HEK293 (cell line): ENCODE measurements around the gene RHOBTB3.

ENCODE experiments used
- CTCF ChIA-PET: fragments of 350-600 bp; formaldehyde crosslinking; extraction: SDS; loops from one replicate; lab custom pipeline; 2021; ENCODE audit warnings: antibody characterized with exemption; lab: Yijun Ruan, JAX
- POLR2A ChIA-PET: fragments of 300-600 bp; formaldehyde crosslinking; extraction: SDS; loops from one replicate; lab custom pipeline; 2020; ENCODE audit warnings: antibody characterized with exemption, inconsistent platforms; lab: Yijun Ruan, JAX
- H3K27ac ChIP-seq: fragments of 200-500 bp; sonication (Bioruptor generic); 2 replicates; pipeline ENCODE4 v1.5.1; 2014; ENCODE audit warnings: low read depth, low read length, control low read depth, inconsistent platforms; ENCODE audit errors: extremely low read depth
- H3K36me3 ChIP-seq, 2 experiments: fragments of 200-500 bp in 1 of 2; sonication (Bioruptor generic) in 1 of 2; 1 replicate in 1 of 2; 2 replicates in 1 of 2; pipeline ENCODE4 v1.5.1; 2014 to 2017; ENCODE audit warnings: inconsistent platforms in 2 of 2, low read length in 2 of 2; ENCODE audit not compliant: control insufficient read depth in 2 of 2, insufficient read depth in 1 of 2
- H3K4me1 ChIP-seq: fragments of 200-500 bp; sonication (Bioruptor generic); 2 replicates; pipeline ENCODE4 v1.5.1; 2014; ENCODE audit warnings: mild to moderate bottlenecking, low read length, inconsistent platforms; ENCODE audit not compliant: control insufficient read depth, insufficient read depth
- H3K4me3 ChIP-seq: 2 replicates; pipeline ENCODE4 v1.5.1; 2011; ENCODE audit warnings: low read depth, mild to moderate bottlenecking, control low read depth, low read length, moderate library complexity
- H3K9me3 ChIP-seq: fragments of 200-500 bp; sonication (Bioruptor generic); 2 replicates; pipeline ENCODE4 v1.5.1; 2014; ENCODE audit warnings: low read depth, low read length, inconsistent platforms; ENCODE audit not compliant: control insufficient read depth, insufficient read depth
- BCL11B ChIP-seq: fragments of 450-650 bp; formaldehyde crosslinking; IDR thresholded peaks from 2 replicates; pipeline ENCODE4 v1.5.1; 2016; ENCODE audit warnings: low read depth, missing biosample characterization, missing genetic modification characterization
- HOXA7 ChIP-seq: sonication (generic); formaldehyde crosslinking; IDR thresholded peaks from 2 replicates; pipeline ENCODE4 v1.8.1; 2022; ENCODE audit warnings: missing genetic modification reagents, borderline replicate concordance
- IKZF3 ChIP-seq: fragments of 450-650 bp; IDR thresholded peaks from 2 replicates; pipeline ENCODE4 v1.5.0; 2018; ENCODE audit warnings: missing biosample characterization, mild to moderate bottlenecking, missing genetic modification characterization, moderate library complexity
- SETDB1 ChIP-seq: IDR thresholded peaks from one replicate; pipeline ENCODE4 v1.6.1; 2017; ENCODE audit warnings: mild to moderate bottlenecking, low read length, moderate library complexity, mixed read lengths; ENCODE audit not compliant: insufficient read length
- ZBTB17 ChIP-seq: fragments of 450-650 bp; formaldehyde crosslinking; IDR thresholded peaks from 2 replicates; pipeline ENCODE4 v1.5.1; 2016; ENCODE audit warnings: missing biosample characterization, missing genetic modification characterization
- ZFP69B ChIP-seq: fragments of 450-650 bp; formaldehyde crosslinking; IDR thresholded peaks from 2 replicates; pipeline ENCODE4 v1.5.1; 2016; ENCODE audit warnings: missing biosample characterization, missing genetic modification characterization
- ZNF112 ChIP-seq: fragments of 450-650 bp; formaldehyde crosslinking; IDR thresholded peaks from 2 replicates; pipeline ENCODE4 v1.5.0; 2017; ENCODE audit warnings: missing biosample characterization, missing genetic modification characterization
- ZNF140 ChIP-seq: fragments of 450-650 bp; formaldehyde crosslinking; IDR thresholded peaks from 2 replicates; pipeline ENCODE4 v1.5.1; 2016; ENCODE audit warnings: missing biosample characterization, missing genetic modification characterization
- ZNF146 ChIP-seq: fragments of 450-650 bp; formaldehyde crosslinking; IDR thresholded peaks from 2 replicates; pipeline ENCODE4 v1.5.1; 2016; ENCODE audit warnings: missing biosample characterization, missing genetic modification characterization
- ZNF214 ChIP-seq: fragments of 450-650 bp; formaldehyde crosslinking; IDR thresholded peaks from 2 replicates; pipeline ENCODE4 v1.5.1; 2017; ENCODE audit warnings: missing biosample characterization, mild to moderate bottlenecking, missing genetic modification characterization, borderline replicate concordance
- ZNF221 ChIP-seq: fragments of 450-650 bp; formaldehyde crosslinking; IDR thresholded peaks from 2 replicates; pipeline ENCODE4 v1.5.1; 2017; ENCODE audit warnings: missing biosample characterization, missing genetic modification characterization, borderline replicate concordance
- ZNF223 ChIP-seq: fragments of 450-650 bp; formaldehyde crosslinking; IDR thresholded peaks from 2 replicates; pipeline ENCODE4 v1.5.1; 2016; ENCODE audit warnings: missing biosample characterization, missing genetic modification characterization
- ZNF24 ChIP-seq: fragments of 450-650 bp; formaldehyde crosslinking; IDR thresholded peaks from 2 replicates; pipeline ENCODE4 v1.5.1; 2016; ENCODE audit warnings: missing biosample characterization, missing genetic modification characterization
- ZNF302 ChIP-seq: fragments of 450-650 bp; formaldehyde crosslinking; IDR thresholded peaks from 2 replicates; pipeline ENCODE4 v1.5.1; 2016; ENCODE audit warnings: missing biosample characterization, missing genetic modification characterization, low read depth
- ZNF324 ChIP-seq: fragments of 450-650 bp; formaldehyde crosslinking; IDR thresholded peaks from 2 replicates; pipeline ENCODE4 v1.5.1; 2016; ENCODE audit warnings: missing biosample characterization, missing genetic modification characterization
- ZNF350 ChIP-seq: fragments of 450-650 bp; formaldehyde crosslinking; IDR thresholded peaks from 2 replicates; pipeline ENCODE4 v1.5.0; 2017; ENCODE audit warnings: missing biosample characterization, mild to moderate bottlenecking, missing genetic modification characterization
- ZNF391 ChIP-seq: fragments of 450-650 bp; formaldehyde crosslinking; IDR thresholded peaks from 2 replicates; pipeline ENCODE4 v1.5.1; 2016; ENCODE audit warnings: low read depth, missing biosample characterization, missing genetic modification characterization, borderline replicate concordance
- ZNF416 ChIP-seq: fragments of 450-650 bp; formaldehyde crosslinking; IDR thresholded peaks from 2 replicates; pipeline ENCODE4 v1.5.1; 2016; ENCODE audit warnings: missing biosample characterization, missing genetic modification characterization
- ZNF501 ChIP-seq: fragments of 450-650 bp; formaldehyde crosslinking; IDR thresholded peaks from 2 replicates; pipeline ENCODE4 v1.5.1; 2016; ENCODE audit warnings: missing biosample characterization, missing genetic modification characterization
- ZNF510 ChIP-seq: fragments of 450-650 bp; formaldehyde crosslinking; IDR thresholded peaks from 2 replicates; pipeline ENCODE4 v1.5.1; 2018; ENCODE audit warnings: mild to moderate bottlenecking, missing genetic modification characterization, missing biosample characterization; ENCODE audit not compliant: insufficient replicate concordance
- ZNF521 ChIP-seq: fragments of 450-650 bp; formaldehyde crosslinking; IDR thresholded peaks from 2 replicates; pipeline ENCODE4 v1.5.1; 2017; ENCODE audit warnings: missing biosample characterization, mild to moderate bottlenecking, missing genetic modification characterization
- ZNF560 ChIP-seq: fragments of 450-650 bp; formaldehyde crosslinking; IDR thresholded peaks from 2 replicates; pipeline ENCODE4 v1.5.1; 2017; ENCODE audit warnings: missing biosample characterization, missing genetic modification characterization, borderline replicate concordance
- ZNF677 ChIP-seq: fragments of 450-650 bp; IDR thresholded peaks from 2 replicates; pipeline ENCODE4 v1.5.0; 2018; ENCODE audit warnings: missing biosample characterization, mild to moderate bottlenecking, missing genetic modification characterization, moderate library complexity
- ZSCAN23 ChIP-seq: fragments of 450-650 bp; formaldehyde crosslinking; IDR thresholded peaks from 2 replicates; pipeline ENCODE4 v1.5.1; 2016; ENCODE audit warnings: missing biosample characterization, missing genetic modification characterization
- ZSCAN30 ChIP-seq: fragments of 450-650 bp; IDR thresholded peaks from 2 replicates; pipeline ENCODE4 v1.5.1; 2018; ENCODE audit warnings: missing biosample characterization, mild to moderate bottlenecking, missing genetic modification characterization, moderate library complexity
- TF ChIP-seq, protein P1 (sequence below): fragments of 450-650 bp; formaldehyde crosslinking; IDR thresholded peaks from 2 replicates; pipeline ENCODE4 v1.5.1; 2016; ENCODE audit warnings: missing biosample characterization, missing genetic modification characterization
- TF ChIP-seq, protein P2 (sequence below): fragments of 450-650 bp; formaldehyde crosslinking; IDR thresholded peaks from 2 replicates; pipeline ENCODE4 v1.5.1; 2017; ENCODE audit warnings: missing biosample characterization, missing genetic modification characterization
- TF ChIP-seq, protein P3 (sequence below): fragments of 450-650 bp; formaldehyde crosslinking; IDR thresholded peaks from 2 replicates; pipeline ENCODE4 v1.5.1; 2016; ENCODE audit warnings: missing biosample characterization, missing genetic modification characterization, low read depth

RHOBTB3 gene

DNA sequence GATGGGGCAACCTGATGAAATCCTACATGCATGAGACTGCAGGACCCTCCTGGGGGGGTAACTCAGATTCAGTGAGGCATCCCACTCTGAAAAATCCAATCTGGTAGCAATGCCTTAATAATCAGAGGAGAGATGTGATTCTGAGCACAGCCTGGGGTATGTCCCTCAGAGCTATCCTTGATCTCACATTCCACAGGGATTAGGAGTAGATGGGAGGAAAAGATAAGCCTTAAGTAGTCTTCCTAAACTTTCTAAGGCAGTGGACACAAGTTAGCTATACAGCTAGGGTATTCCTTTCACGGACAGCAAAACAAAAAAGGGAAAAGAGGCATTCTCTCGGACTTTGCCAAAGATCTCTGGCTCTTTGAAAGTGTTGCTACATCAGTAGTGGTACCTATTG, 44.5 kb upstream of the RHOBTB3 start (continued):
- no peak for TF ChIP-seq ZNF214 (tag by site-specific recombination)
- no peak for TF ChIP-seq ZNF221 (tag by site-specific recombination)
- TF ChIP-seq ZNF24 (tag by site-specific recombination), result no peak
- TF ChIP-seq ZNF324 (tag by site-specific recombination), result no peak
- no peak for TF ChIP-seq ZSCAN30 (tag by site-specific recombination)
- TF ChIP-seq ZNF391, result no peak
- no peak for TF ChIP-seq ZNF560 (tag by site-specific recombination)

DNA sequence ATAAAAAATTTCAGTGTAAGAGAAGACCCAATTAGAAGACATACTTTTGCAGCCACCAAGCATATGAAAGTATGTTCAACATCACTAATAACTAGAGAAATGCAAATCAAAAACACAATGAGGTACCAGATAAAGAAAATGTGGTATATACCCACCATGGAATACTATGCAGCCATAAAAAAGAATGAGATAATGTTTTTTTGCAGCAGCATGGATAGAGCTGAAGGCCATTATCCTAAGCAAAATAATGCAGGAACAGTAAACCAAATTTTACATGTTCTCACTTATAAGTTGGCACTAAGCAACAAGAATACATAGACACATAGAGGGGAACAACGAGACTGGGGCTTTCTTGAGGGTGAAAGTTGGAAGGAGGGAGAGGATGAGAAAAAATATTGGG, 41.5 kb upstream of the RHOBTB3 start:
- Histone ChIP-seq H3K4me1 (no peaks in the 10 kb centered on the region), H3K36me3 (no peaks in the 10 kb centered on the region), H3K9me3 (no peaks in the 10 kb centered on the region), H3K27ac (no peak overlapping the region), H3K4me3 (no peak overlapping the region)
- ChIA-PET POLR2A (no interaction called here), CTCF (interaction anchor here (0.6 kb wide), 1 partner anchor 848 kb away, joined by 4 read pairs; no protein-coding TSS in a partner anchor)
- no peak for TF ChIP-seq ZNF223 (tag by site-specific recombination)
- no peak for TF ChIP-seq ZNF140
- peak; percentile 86 for TF ChIP-seq ZNF146
- TF ChIP-seq ZNF350, result 0 out of 2 replicates have a peak, but pooled peaks have one; percentile 5
- no peak for TF ChIP-seq IKZF3 (tag by site-specific recombination)
- TF ChIP-seq, protein P1, sequence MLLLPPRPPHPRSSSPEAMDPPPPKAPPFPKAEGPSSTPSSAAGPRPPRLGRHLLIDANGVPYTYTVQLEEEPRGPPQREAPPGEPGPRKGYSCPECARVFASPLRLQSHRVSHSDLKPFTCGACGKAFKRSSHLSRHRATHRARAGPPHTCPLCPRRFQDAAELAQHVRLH (tag by site-specific recombination), result peak; percentile 31; the same call in 1 of the 2 replicates
- TF ChIP-seq ZNF677 (tag by site-specific recombination), result no peak

DNA sequence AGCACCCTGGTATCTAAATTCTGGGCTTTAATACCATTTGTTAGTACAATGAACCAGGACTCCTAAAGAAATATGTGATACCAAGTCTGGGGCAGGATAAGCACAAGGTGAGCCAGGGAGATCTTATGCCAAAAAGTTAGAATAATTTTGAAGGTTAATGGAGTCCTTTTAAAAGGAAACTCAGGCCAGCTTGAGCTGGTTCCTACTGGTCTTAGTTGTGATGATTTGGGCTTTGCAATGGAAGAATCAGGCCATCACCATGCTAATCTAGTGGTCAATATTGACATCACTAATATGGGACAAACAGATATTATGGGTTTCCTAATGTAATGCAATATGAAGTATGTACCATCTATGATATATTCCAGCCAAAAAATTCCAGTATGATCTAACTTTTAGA, 40.8 kb upstream of the RHOBTB3 start:
- TF ChIP-seq ZNF521 (no peak), HOXA7 (CRISPR knock-in tag) (no peak), ZNF112 (tag by site-specific recombination) (no peak), ZNF302 (tag by site-specific recombination) (no peak), BCL11B (no peak), ZSCAN23 (no peak), SETDB1 (no peak), ZFP69B (tag by site-specific recombination) (no peak), ZBTB17 (no peak), ZNF140 (no peak), ZNF416 (tag by site-specific recombination) (no peak), ZNF510 (no peak), ZNF501 (tag by site-specific recombination) (no peak), ZNF223 (tag by site-specific recombination) (no peak)
- TF ChIP-seq, protein P2, sequence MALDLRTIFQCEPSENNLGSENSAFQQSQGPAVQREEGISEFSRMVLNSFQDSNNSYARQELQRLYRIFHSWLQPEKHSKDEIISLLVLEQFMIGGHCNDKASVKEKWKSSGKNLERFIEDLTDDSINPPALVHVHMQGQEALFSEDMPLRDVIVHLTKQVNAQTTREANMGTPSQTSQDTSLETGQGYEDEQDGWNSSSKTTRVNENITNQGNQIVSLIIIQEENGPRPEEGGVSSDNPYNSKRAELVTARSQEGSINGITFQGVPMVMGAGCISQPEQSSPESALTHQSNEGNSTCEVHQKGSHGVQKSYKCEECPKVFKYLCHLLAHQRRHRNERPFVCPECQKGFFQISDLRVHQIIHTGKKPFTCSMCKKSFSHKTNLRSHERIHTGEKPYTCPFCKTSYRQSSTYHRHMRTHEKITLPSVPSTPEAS (tag by site-specific recombination), result no peak
- TF ChIP-seq, protein P3, sequence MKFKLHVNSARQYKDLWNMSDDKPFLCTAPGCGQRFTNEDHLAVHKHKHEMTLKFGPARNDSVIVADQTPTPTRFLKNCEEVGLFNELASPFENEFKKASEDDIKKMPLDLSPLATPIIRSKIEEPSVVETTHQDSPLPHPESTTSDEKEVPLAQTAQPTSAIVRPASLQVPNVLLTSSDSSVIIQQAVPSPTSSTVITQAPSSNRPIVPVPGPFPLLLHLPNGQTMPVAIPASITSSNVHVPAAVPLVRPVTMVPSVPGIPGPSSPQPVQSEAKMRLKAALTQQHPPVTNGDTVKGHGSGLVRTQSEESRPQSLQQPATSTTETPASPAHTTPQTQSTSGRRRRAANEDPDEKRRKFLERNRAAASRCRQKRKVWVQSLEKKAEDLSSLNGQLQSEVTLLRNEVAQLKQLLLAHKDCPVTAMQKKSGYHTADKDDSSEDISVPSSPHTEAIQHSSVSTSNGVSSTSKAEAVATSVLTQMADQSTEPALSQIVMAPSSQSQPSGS (tag by site-specific recombination), result no peak
- TF ChIP-seq, protein P1 (tag by site-specific recombination), result no peak
- TF ChIP-seq, all 188 proteins: peak for 0
- Histone ChIP-seq H3K4me1 (no peaks in the 10 kb centered on the region), H3K27ac (no peak overlapping the region), H3K36me3 (no peaks in the 10 kb centered on the region), H3K4me3 (no peak overlapping the region), H3K9me3 (no peaks in the 10 kb centered on the region)
- POLR2A ChIA-PET, result no interaction called here
- CTCF ChIA-PET, result interaction anchor here (1.3 kb wide), 1 partner anchor 26 kb away, joined by 5 read pairs; no protein-coding TSS in a partner anchor
